T-helper 22 cell (primary cell): ENCODE measurements around the gene GNG2.

Experiments used
- DNase-seq: peaks from one replicate; pipeline ENCODE4 v3.0.0-alpha.2; 2020; ENCODE audit warnings: low read depth

The GNG2 gene

GRCh38 chr14:51996148-51996746 is 135.8 kb downstream of the GNG2 start:
- DNase-seq, result no peak

GRCh38 chr14:51998348-51998747 is 137.9 kb downstream of the GNG2 start:
- DNase-seq, result no peak

- DNase-seq, result no peak
Measured at GRCh38 chr14:51999084-51999483, 138.7 kb downstream of the GNG2 start.

- no peak for DNase-seq
Measured at GRCh38 chr14:52000019-52000582, 139.7 kb downstream of the GNG2 start.

- no peak for DNase-seq
Measured at GRCh38 chr14:52000696-52001095, 140.3 kb downstream of the GNG2 start.

GRCh38 chr14:52002542-52002941 is 142.1 kb downstream of the GNG2 start:
- DNase-seq, result no peak

GRCh38 chr14:52003324-52003723 is 142.9 kb downstream of the GNG2 start:
- no peak for DNase-seq

- DNase-seq, result no peak
Measured at GRCh38 chr14:52005625-52006024, 145.2 kb downstream of the GNG2 start.

- DNase-seq, result no peak
Measured at GRCh38 chr14:52006361-52006760, 145.9 kb downstream of the GNG2 start.

GRCh38 chr14:52007211-52007610 is 146.8 kb downstream of the GNG2 start:
- DNase-seq, result no peak

GRCh38 chr14:52007637-52008036 is 147.2 kb downstream of the GNG2 start:
- DNase-seq, result no peak

- no peak for DNase-seq
Measured at GRCh38 chr14:52008136-52008535, 147.7 kb downstream of the GNG2 start.

- no peak for DNase-seq
Measured at GRCh38 chr14:52010173-52010693, 149.8 kb downstream of the GNG2 start.

GRCh38 chr14:52011523-52011922 is 151.1 kb downstream of the GNG2 start:
- DNase-seq, result no peak

GRCh38 chr14:52012635-52013034 is 152.2 kb downstream of the GNG2 start:
- DNase-seq, result no peak

- DNase-seq, result no peak
Measured at GRCh38 chr14:52013984-52014600, 153.7 kb downstream of the GNG2 start.

- no peak for DNase-seq
Measured at GRCh38 chr14:52014601-52015267, 154.3 kb downstream of the GNG2 start.

- no peak for DNase-seq
Measured at GRCh38 chr14:52015411-52016030, 155.1 kb downstream of the GNG2 start.

- no peak for DNase-seq
Measured at GRCh38 chr14:52018252-52018651, 157.8 kb downstream of the GNG2 start.

GRCh38 chr14:52018970-52019369 is 158.6 kb downstream of the GNG2 start:
- DNase-seq, result no peak
